Measurements from ENCODE around the gene DPH3. TPM values are rescaled to one million over a fixed set of nuclear protein-coding genes. Genes with fewer than 3 reads are reported as not detected.

Gene DPH3
- total and polyA plus RNA-seq, 9 of the 15 experiments (the other 6 are each of a cell fraction or from before 2014, with no cell fraction given), result 15.9 to 131 (median 38.7) TPM

DNA sequence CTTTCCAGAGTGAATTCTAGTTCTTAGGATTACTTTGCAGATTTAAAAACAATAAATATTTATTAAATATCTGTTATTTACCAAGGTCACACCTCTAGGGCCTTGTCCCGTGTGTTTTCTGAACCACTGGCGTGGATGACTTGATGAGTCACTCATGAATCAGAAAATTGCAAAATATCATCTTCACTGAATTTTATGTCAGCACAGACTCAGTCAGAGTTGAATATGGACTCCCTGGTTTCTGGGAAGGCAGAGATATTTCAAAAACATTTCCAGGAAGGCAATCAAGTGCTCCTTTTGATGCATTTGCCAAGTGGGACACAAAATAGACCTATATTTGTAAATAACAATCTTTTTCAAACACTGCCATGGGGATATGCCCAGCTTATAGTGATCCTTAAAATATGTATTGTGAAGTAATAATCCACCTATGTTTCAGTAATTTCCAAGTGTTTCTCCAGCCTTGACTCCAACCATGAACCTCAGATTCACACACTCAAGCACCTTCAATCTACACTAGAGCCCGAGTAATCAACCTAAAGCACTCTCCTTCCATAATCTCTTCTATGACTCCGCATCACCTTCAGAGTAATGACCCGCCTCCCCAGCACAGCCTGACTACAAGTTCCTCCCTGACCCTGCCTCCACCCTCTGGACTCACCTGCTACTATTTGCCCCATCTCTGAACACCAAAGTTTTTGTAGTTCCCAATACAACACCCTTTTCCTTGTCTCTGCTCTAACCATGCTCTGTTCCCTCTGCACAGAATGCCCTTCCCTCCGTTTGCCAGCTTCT, 24.3 kb downstream of the DPH3 start (continued):
- TF ChIP-seq, protein P1, sequence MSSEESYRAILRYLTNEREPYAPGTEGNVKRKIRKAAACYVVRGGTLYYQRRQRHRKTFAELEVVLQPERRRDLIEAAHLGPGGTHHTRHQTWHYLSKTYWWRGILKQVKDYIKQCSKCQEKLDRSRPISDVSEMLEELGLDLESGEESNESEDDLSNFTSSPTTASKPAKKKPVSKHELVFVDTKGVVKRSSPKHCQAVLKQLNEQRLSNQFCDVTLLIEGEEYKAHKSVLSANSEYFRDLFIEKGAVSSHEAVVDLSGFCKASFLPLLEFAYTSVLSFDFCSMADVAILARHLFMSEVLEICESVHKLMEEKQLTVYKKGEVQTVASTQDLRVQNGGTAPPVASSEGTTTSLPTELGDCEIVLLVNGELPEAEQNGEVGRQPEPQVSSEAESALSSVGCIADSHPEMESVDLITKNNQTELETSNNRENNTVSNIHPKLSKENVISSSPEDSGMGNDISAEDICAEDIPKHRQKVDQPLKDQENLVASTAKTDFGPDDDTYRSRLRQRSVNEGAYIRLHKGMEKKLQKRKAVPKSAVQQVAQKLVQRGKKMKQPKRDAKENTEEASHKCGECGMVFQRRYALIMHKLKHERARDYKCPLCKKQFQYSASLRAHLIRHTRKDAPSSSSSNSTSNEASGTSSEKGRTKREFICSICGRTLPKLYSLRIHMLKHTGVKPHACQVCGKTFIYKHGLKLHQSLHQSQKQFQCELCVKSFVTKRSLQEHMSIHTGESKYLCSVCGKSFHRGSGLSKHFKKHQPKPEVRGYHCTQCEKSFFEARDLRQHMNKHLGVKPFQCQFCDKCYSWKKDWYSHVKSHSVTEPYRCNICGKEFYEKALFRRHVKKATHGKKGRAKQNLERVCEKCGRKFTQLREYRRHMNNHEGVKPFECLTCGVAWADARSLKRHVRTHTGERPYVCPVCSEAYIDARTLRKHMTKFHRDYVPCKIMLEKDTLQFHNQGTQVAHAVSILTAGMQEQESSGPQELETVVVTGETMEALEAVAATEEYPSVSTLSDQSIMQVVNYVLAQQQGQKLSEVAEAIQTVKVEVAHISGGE (CRISPR knock-in tag; IDR thresholded peaks at IDR 0.05), result no peak
- TF ChIP-seq ZNF311 (CRISPR knock-in tag; IDR thresholded peaks at IDR 0.05), result no peak
- no peak for TF ChIP-seq ZNF212 (CRISPR knock-in tag; IDR thresholded peaks at IDR 0.05)
- 0 out of 2 replicates have a peak, but pooled peaks have one; percentile 15 for TF ChIP-seq JUN (IDR thresholded peaks at IDR 0.05; ENCODE audit: borderline replicate concordance, low read depth, low read length)
- no peak for TF ChIP-seq JUN (CRISPR knock-in tag; IDR thresholded peaks at IDR 0.05; ENCODE audit: borderline replicate concordance)
- TF ChIP-seq JUND (IDR thresholded peaks at IDR 0.05; ENCODE audit: borderline replicate concordance, low read depth, low read length), result peak; percentile 34; the same call in 1 of the 2 replicates
- TF ChIP-seq JUND (tag; IDR thresholded peaks at IDR 0.05; ENCODE audit: borderline replicate concordance, low read depth, low read length), result peak; percentile 24; the same call in 1 of the 3 replicates
- TF ChIP-seq ADNP (tag; IDR thresholded peaks at IDR 0.05), result no peak

Measured in K562 (cell line).